HEK293T (cell line): ENCODE measurements around the gene CD33.

Experiments
- CTCF ChIA-PET: fragments of 350-600 bp; formaldehyde crosslinking; extraction: SDS; loops from one replicate; lab custom pipeline; 2021; ENCODE audit warnings: antibody characterized with exemption, inconsistent platforms; lab: Yijun Ruan, JAX
- POLR2A ChIA-PET: fragments of 350-600 bp; formaldehyde crosslinking; extraction: SDS; loops from one replicate; lab custom pipeline; 2020; ENCODE audit warnings: antibody characterized with exemption, inconsistent platforms; lab: Yijun Ruan, JAX
- DNase-seq: peaks from one replicate; pipeline ENCODE4 v3.0.0; 2012; ENCODE audit warnings: mixed read lengths; ENCODE audit errors: extremely low spot score
- ARNT ChIP-seq: fragments of 450-650 bp; IDR thresholded peaks from 2 replicates; pipeline ENCODE4 v1.6.1; 2017; ENCODE audit warnings: mild to moderate bottlenecking
- BHLHE40 ChIP-seq: fragments of 450-650 bp; IDR thresholded peaks from 2 replicates; pipeline ENCODE4 v1.6.1; 2016; ENCODE audit warnings: mild to moderate bottlenecking, moderate library complexity, borderline replicate concordance
- CTBP1 ChIP-seq: fragments of 450-650 bp; IDR thresholded peaks from 2 replicates; pipeline ENCODE4 v1.6.1; 2016; ENCODE audit warnings: borderline replicate concordance
- ELF4 ChIP-seq: fragments of 450-650 bp; IDR thresholded peaks from 2 replicates; pipeline ENCODE4 v1.6.1; 2017; ENCODE audit warnings: antibody characterized with exemption
- FOXA1 ChIP-seq: fragments of 450-650 bp; IDR thresholded peaks from 2 replicates; pipeline ENCODE4 v1.6.1; 2016; ENCODE audit warnings: mild to moderate bottlenecking
- FOXK2 ChIP-seq: fragments of 450-650 bp; IDR thresholded peaks from 2 replicates; pipeline ENCODE4 v1.6.1; 2016; ENCODE audit warnings: mild to moderate bottlenecking
- FOXM1 ChIP-seq: fragments of 450-650 bp; IDR thresholded peaks from 2 replicates; pipeline ENCODE4 v1.6.1; 2017; ENCODE audit warnings: mild to moderate bottlenecking, borderline replicate concordance
- HDGF ChIP-seq: fragments of 450-650 bp; IDR thresholded peaks from 2 replicates; pipeline ENCODE4 v1.6.1; 2017; ENCODE audit warnings: antibody characterized with exemption, borderline replicate concordance
- L3MBTL2 ChIP-seq: fragments of 450-650 bp; conservative IDR thresholded peaks from 2 replicates; pipeline ENCODE4 v1.6.1; 2016; ENCODE audit warnings: mild to moderate bottlenecking
- LEF1 ChIP-seq: fragments of 450-650 bp; IDR thresholded peaks from 2 replicates; pipeline ENCODE4 v1.6.1; 2017; ENCODE audit warnings: mild to moderate bottlenecking, borderline replicate concordance
- NFRKB ChIP-seq: fragments of 450-650 bp; IDR thresholded peaks from 2 replicates; pipeline ENCODE4 v1.6.1; 2016; ENCODE audit warnings: mild to moderate bottlenecking, moderate library complexity
- PKNOX1 ChIP-seq: fragments of 450-650 bp; IDR thresholded peaks from 2 replicates; pipeline ENCODE4 v1.6.1; 2016
- SP1 ChIP-seq: fragments of 450-650 bp; IDR thresholded peaks from 2 replicates; pipeline ENCODE4 v1.6.1; 2017
- SUZ12 ChIP-seq: fragments of 450-650 bp; IDR thresholded peaks from 2 replicates; pipeline ENCODE4 v1.6.1; 2016; ENCODE audit warnings: mild to moderate bottlenecking
- TARDBP ChIP-seq: fragments of 450-650 bp; IDR thresholded peaks from 2 replicates; pipeline ENCODE4 v1.6.1; 2016
- ZNF384 ChIP-seq: fragments of 450-650 bp; IDR thresholded peaks from 2 replicates; pipeline ENCODE4 v1.6.1; 2016

CD33 gene

GRCh38 chr19:51195316-51195586 lies 29.6 kb upstream of the CD33 start:
- POLR2A ChIA-PET = no interaction called here
- TF ChIP-seq FOXM1 (no peak), SP1 (no peak), ARNT (no peak), FOXA1 (no peak), PKNOX1 (no peak), HDGF (no peak), CTBP1 (no peak), SUZ12 (no peak), L3MBTL2 (no peak), BHLHE40 (no peak), NFRKB (no peak), LEF1 (no peak), TARDBP (no peak), ZNF384 (no peak), FOXK2 (no peak), ELF4 (no peak)
- CTCF ChIA-PET = no interaction called here
- DNase-seq = no peak

GRCh38 chr19:51195616-51196015 lies 29.3 kb upstream of the CD33 start:
- ChIA-PET CTCF (no interaction called here), POLR2A (no interaction called here)
- TF ChIP-seq L3MBTL2 (no peak), FOXM1 (no peak), ZNF384 (no peak), SUZ12 (no peak), BHLHE40 (no peak), FOXA1 (no peak), SP1 (no peak)
- no peak for DNase-seq

- CTCF ChIA-PET = no interaction called here
- DNase-seq = no peak
- POLR2A ChIA-PET = no interaction called here
- TF ChIP-seq LEF1 = no peak
- no peak for TF ChIP-seq ARNT
- no peak for TF ChIP-seq FOXK2
- no peak for TF ChIP-seq L3MBTL2
- TF ChIP-seq SP1 = no peak
- TF ChIP-seq CTBP1 = no peak
- no peak for TF ChIP-seq ELF4
- TF ChIP-seq HDGF = no peak
- TF ChIP-seq ZNF384 = no peak
Observed at GRCh38 chr19:51196181-51196580, 28.7 kb upstream of the CD33 start.

GRCh38 chr19:51198641-51199040 lies 26.2 kb upstream of the CD33 start:
- POLR2A ChIA-PET = no interaction called here
- CTCF ChIA-PET = no interaction called here
- TF ChIP-seq FOXK2 = no peak
- no peak for TF ChIP-seq FOXA1
- no peak for TF ChIP-seq NFRKB
- TF ChIP-seq SP1 = no peak
- TF ChIP-seq CTBP1 = no peak
- no peak for TF ChIP-seq ZNF384
- no peak for TF ChIP-seq HDGF
- no peak for DNase-seq

- ChIA-PET POLR2A (no interaction called here), CTCF (no interaction called here)
- no peak for TF ChIP-seq FOXM1
- TF ChIP-seq TARDBP = no peak
- no peak for TF ChIP-seq NFRKB
- TF ChIP-seq LEF1 = no peak
- TF ChIP-seq SUZ12 = no peak
- TF ChIP-seq PKNOX1 = no peak
- no peak for TF ChIP-seq FOXK2
- no peak for DNase-seq
Observed at GRCh38 chr19:51200071-51200666, 24.7 kb upstream of the CD33 start.

GRCh38 chr19:51201712-51202111 lies 23.2 kb upstream of the CD33 start:
- POLR2A ChIA-PET = no interaction called here
- TF ChIP-seq FOXA1 (no peak), FOXM1 (no peak), SUZ12 (no peak), BHLHE40 (no peak), FOXK2 (no peak), LEF1 (no peak), PKNOX1 (no peak), HDGF (no peak), ARNT (no peak), ELF4 (no peak), CTBP1 (no peak), SP1 (no peak), NFRKB (no peak), TARDBP (no peak), L3MBTL2 (no peak)
- no peak for DNase-seq
- CTCF ChIA-PET = no interaction called here
